C4-2B (cell line): Measurements from ENCODE around the gene HOXD3.

Experiments used
- ZFX ChIP-seq: fragments of 450-650 bp; IDR thresholded peaks from 2 replicates; pipeline ENCODE4 v1.6.1; 2017
- TF ChIP-seq, protein P1 (sequence below): fragments of 450-650 bp; conservative IDR thresholded peaks from 2 replicates; pipeline ENCODE4 v1.5.1; 2017; ENCODE audit warnings: mild to moderate bottlenecking

DNA sequence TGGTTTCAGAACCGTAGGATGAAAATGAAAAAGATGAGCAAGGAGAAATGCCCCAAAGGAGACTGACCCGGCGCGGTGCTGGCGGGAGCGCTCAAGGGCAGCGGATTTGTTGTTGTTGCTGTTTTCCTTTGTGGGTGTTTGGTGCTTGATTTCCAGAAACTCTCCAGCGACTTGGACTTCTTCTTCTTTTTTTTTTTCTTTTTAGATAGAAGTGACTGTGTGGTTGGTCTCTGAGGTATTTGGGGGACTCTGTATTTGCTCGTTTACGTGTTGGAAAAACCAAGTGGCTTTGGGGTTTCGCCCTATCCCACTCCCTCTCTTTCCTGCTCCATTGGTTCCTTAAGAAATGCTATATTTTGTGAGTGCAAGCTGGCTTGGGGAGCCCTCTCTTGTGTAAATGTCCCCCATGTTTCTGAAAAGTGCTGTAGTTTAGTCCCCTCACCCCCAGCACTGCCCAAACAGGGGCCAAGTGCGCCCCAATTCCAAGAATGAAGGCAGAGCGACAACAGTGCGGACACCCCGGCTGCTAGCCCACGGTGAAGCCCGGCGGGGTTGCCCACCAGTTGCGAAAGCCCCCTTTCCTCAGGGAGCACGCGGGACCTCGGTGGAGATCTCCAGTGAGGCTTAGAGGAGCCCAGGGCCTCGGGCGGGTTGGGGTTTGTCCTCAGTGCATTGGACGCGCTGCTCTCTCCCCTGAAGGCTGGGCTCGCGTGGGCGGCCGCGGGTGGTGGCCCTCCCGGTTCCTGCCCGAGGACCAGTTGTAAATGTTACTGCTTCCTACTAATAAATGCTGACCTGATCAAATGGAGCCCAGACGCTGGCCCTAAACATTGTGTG, 32.8 kb upstream of the HOXD3 start:
- TF ChIP-seq, protein P1, sequence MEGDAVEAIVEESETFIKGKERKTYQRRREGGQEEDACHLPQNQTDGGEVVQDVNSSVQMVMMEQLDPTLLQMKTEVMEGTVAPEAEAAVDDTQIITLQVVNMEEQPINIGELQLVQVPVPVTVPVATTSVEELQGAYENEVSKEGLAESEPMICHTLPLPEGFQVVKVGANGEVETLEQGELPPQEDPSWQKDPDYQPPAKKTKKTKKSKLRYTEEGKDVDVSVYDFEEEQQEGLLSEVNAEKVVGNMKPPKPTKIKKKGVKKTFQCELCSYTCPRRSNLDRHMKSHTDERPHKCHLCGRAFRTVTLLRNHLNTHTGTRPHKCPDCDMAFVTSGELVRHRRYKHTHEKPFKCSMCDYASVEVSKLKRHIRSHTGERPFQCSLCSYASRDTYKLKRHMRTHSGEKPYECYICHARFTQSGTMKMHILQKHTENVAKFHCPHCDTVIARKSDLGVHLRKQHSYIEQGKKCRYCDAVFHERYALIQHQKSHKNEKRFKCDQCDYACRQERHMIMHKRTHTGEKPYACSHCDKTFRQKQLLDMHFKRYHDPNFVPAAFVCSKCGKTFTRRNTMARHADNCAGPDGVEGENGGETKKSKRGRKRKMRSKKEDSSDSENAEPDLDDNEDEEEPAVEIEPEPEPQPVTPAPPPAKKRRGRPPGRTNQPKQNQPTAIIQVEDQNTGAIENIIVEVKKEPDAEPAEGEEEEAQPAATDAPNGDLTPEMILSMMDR: no peak
- no peak for TF ChIP-seq ZFX
